Stimulated activated CD8-positive, alpha-beta memory T cell treated with anti-CD3 and anti-CD28 coated beads, Interleukin-12 subunit alpha, Interleukin-12 subunit beta, amount 100 ng/mL, for 24 hours (primary cell): ENCODE measurements around the gene TBX4.
"Not testable (repeated sequence)": the region's sequence is repeated elsewhere in the genome, so short reads cannot be mapped to it uniquely, and the experiment has no call there.

Experiments used
- DNase-seq: peaks from one replicate; pipeline ENCODE4 v3.0.0-alpha.2; 2020; ENCODE audit errors: extremely low read depth

Gene TBX4

DNA sequence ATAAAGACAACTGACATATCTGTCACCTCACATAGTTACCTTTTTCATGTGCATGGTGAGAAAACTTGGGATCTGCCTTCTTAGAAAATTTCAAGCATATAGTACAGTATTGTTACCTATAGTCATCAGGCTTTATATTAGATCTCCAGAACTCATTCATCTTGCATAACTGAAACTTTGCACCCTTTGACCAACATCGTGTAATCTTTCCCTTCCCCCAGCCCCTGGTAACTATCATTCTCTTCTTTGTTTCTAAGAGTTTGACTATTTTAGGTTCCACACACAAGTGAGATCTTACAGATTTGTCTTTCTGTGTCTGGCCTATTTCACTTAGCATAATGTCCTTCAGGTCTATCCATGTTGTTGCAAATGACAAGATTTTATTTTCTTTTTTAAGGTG lies 22.9 kb upstream of the TBX4 start:
- DNase-seq: no peak

DNA sequence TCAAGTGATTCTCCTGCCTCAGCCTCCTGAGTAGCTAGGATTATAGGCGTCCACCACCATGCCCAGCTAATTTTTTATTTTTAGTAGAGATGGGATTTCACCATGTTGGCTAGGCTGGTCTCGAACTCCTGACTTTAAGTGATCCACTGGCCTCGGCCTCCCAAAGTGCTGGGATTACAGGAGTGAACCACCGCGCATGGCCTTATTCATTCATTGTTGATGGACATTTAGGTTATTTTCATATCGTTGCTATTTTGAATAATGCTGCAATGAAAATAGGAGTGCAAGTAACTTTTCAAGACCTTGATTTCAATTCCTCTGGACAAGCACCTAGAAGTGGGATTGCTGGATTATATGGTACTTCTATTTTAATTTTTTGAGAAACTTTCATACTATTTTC lies 22.4 kb upstream of the TBX4 start:
- not testable (repeated sequence) for DNase-seq

DNA sequence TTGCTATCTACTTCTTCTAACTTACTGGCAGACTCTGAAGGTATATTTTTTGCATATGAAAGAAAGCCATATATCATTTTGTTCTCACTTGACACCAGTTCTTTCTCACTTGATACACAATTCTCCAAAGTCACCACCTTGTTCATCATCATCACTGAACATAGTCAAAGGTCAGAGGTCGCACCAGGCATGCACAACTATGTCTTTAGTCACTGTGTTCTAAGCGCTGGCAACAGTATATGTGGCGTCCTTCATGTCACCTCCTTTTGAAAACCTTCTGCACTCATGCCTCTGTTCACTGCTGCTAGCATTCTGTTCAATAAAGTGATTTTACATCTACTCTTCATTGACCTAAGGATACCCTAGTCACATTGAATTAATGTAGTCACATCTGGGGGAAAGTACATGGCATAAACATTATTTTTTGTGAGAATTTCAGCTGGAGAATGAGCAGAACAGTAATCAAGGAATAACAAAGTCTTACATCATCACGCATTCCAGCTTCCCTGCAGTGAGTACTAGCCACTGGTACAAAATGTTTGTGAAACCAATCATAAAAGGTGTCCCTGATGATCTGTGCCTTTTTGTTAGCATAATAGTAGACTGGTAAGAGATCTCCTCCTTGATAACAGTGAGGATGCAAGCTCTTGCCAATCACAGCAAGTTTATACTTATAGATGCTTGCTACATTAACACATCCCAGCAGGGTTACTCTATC lies 20.5 kb upstream of the TBX4 start:
- no peak for DNase-seq

DNA sequence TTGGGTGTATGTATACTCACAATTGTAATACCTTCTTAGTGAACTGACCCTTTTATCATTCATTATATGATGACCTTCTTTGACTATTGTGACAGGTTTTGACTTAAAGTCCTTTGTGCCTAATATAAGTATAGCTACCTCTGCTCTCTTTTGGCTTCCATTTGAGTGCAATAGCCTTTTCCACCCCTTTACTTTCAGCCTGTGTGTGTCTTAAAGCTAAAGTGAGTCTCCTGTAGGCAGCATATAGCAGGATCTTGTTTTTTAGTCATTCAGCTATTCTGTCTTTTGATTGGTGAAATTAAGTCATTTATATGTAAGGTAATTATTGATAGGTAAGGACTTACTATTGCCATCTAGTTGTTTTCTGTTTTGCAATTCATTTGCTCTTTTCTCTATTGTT lies 15.9 kb upstream of the TBX4 start:
- no peak for DNase-seq

DNA sequence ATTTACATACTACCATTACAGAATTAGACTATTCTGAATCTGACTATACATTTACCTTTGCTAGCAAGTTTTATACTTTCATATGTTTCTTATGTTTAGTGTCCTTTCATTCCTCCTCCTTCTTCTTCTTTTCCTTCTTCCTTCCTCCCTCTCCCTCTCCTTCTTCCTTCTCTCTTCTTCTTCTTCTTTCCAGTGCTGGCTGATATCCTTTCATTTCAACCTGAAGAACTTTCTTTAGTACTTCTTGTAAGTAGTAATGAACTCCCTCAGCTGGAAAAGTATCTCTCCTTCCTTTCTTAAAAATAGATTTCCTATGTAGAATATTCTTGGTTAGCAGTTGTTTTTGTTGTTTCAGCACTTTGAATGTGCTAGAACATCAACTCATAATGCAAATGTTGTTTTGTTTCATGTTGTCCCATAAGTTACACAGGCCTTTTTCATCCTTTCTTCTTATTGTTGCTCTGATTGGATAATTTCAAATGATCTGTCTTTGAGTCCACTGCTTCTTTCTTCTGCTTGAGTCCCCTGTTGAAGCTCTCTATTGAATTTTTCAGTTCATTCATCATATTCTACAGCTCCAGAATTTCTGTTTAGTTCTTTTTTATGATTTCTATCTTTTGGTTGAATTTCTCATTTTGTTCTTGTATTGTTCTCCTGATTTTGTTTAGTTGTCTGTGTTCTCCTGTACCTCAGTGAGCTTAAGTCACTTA lies 15.1 kb upstream of the TBX4 start:
- no peak for DNase-seq

DNA sequence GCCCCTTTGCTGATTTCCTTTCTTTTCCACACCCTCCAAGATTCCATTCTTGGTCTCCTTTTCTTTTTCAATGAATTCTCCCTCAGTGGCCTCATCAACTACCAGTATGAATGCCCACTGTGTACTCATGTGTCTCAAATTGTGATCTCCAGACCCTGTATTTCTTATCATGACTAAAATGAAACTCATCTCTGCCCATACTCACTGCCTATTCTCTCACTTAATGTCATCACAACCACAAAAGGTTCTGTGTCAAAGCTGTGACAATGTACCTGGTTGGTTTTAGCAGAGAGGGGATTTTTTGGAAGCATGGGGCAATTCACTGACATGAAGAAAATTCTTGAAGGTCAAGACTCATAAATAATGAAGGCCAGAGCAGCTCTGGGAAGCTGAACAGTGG lies 11.5 kb upstream of the TBX4 start:
- DNase-seq: no peak

DNA sequence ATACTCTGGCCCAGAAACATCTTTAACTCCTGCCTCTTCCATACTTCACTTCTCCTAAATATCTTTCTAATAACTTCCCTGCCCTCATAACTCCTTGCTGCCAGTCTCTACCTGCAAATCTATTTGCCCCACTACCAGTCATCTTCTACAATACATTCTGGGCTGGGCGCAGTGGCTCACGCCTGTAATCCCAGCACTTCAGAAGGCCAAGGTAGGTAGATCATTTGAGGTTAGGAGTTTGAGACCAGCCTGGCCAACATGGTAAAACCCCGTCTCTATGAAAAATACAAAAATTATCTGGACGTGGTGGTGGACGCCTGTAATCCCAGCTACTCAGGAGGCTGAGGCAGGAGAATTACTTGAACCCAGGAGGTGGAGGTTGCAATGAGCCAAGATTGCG lies 10.7 kb upstream of the TBX4 start:
- not testable (repeated sequence) for DNase-seq

DNA sequence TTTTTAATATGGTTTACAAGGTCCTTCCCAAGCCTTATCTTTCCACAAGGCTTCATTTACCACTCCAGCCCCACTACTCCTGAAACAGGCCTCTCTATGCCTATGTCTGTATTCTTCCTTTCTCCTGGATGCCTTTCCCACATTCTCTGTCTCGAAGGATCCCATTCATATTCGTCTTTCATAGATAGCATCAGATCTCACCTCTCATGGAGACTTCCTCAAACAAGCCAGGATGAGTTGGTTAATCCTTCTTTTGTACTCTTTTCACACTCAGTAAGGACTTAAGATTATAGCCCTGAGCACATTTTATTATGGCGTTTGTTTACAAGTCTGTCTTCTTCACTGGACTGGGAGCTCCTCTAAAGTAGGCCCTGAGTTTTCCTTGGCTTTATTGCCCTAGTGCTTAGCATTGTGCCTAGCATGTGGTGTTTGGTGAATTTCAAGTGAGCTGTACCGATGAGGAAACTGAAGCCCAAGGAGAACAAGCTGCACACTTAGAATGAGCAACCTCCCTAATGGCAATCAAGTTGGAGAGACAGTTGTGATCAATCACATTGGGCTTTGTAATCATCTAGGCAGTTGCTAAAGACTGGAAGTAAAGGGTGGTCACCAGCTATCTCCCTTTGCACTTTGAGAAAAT lies 10.0 kb upstream of the TBX4 start:
- no peak for DNase-seq

DNA sequence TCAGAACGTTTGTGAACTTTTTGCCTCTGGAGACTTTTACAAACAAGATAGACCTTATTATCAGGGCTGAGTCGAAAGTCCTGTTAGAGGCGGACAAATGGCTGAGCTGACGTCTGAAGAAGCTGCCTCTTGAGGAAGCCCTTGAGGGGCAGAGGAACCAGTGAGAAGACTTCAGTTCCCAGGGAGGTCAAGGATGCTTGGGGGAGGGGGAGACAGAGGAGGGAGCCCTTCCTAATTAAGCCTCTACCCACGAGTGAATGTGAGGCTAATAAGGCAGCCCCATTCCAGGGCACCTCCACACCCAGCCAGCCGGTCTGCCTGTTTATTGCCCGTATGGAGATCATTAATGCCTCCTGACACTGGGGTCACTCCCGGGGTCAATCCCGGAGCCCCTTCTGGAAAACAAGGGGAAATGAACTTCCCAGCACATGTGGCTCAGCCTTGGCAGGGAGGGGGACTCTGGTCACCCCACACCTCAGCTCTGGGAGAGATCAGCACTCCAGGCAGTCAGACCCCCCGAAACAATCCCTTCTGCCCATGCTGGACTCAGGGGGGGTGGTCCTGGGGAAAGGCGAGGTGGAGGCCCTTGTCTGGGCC lies 9.2 kb upstream of the TBX4 start:
- no peak for DNase-seq

DNA sequence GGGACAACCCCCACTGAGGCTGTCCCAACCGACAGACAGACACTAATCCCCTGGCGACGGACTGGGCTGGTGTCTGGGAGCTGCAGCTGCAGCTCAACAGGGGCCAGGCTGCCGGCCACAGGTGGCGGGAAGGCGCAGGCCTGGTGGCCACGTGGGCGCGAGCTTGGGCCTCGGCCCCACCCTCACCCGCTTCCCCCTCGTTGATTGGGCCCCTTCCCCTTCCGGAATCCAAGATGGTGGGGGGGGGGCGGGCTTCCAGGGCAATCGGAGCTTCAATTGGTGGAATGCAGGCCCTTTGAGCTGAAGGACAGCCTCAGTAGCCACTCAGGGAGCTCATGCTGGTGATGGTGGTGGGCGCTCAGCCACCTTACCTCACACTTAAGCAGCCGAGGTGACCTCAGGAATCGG lies 8.7 kb upstream of the TBX4 start:
- DNase-seq: no peak

DNA sequence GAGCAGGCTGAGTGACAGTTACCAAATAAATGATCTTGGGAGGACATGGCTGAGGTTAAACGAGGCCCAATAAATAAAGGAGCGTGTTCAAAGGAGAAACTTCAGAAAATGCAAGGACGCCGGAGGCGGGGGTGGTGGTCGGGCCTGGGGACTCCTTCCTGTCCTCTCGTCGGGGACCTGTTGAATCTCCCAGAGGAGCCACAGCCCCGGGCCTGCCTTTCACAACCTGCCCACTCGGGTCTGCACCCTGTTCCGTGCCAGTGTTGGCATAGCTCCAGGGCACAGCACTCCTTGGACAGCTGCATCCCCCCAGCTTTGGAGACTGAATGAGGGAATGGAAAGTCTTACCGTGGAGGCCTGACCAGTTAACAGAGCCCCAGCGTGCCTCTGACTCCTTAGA lies 8.1 kb upstream of the TBX4 start:
- DNase-seq: no peak

DNA sequence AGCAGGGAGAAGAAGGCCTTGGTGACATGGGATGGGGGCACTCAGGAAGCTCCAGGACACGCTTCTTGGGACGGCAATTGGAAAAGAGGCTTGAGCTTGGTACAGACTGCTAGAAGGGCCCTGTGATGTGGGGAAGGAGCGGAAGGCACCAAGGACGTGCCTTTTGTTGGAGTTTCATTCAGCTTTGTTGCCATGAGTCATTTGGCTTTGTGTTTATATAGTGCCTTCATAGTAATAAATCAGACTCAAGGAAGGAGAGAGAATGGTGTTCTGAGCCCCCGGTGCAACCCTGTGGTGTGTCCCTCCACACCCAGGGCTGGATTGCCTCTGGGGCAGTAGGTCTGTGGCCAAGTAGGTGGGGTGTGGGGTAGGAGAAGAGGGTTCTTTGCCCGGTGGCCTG lies 7.4 kb upstream of the TBX4 start:
- DNase-seq: no peak

DNA sequence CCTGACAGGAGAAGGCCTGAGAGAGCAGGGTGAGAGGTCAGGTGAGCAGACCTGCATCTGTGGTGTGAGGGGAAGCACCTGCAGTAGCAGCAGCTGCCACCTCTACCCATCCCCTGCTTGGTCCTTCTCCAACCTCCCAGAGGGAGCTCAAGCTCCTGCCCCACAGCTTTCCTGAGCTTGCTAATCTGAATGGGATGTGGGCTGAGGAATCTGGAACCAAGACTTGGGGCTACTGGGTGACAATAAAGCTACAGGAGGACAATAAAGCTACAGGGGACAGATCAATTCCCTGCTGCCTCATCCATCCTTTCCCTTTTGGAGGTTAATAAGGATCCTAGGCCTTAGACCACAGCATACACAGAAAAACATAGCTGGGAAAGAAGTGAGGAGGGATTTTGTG lies 4.9 kb upstream of the TBX4 start:
- no peak for DNase-seq

DNA sequence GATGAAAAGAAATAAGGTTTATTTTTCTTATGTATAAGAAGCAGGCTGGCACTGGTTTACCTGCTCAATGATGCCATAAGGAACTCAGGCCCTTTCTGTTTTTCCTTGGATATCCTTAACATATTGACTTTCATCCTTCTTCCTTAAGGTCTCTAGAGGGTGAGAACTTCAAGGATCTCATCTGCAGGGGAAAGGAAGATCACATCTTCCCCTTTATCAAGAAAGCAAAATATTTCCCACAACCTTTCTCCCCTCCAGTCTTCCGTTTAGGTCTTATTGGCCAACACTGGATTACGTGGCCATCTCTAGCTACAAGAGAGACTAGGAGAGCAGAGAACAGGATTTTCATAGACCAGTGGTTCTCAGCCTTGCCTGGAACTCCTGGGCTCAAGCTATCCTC lies 4.2 kb upstream of the TBX4 start:
- DNase-seq: no peak

DNA sequence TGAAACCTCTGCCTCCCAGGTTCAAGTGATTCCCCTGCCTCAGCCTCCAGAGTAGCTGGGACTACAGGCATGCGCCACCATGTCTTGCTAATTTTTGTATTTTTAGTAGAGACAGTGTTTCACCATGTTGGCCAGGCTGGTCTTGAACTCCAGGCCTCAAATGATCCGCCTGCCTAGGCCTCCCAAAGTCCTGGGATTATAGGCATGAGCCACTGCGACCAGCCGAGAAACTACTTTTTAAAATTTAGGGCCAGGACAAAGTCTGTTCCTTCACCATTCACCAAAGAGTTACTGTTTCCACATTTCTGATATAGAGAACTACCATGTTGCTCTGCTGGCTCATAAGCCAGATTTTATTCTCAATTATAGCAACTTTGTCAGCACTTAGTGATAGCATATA lies 3.1 kb upstream of the TBX4 start:
- DNase-seq: not testable (repeated sequence)

DNA sequence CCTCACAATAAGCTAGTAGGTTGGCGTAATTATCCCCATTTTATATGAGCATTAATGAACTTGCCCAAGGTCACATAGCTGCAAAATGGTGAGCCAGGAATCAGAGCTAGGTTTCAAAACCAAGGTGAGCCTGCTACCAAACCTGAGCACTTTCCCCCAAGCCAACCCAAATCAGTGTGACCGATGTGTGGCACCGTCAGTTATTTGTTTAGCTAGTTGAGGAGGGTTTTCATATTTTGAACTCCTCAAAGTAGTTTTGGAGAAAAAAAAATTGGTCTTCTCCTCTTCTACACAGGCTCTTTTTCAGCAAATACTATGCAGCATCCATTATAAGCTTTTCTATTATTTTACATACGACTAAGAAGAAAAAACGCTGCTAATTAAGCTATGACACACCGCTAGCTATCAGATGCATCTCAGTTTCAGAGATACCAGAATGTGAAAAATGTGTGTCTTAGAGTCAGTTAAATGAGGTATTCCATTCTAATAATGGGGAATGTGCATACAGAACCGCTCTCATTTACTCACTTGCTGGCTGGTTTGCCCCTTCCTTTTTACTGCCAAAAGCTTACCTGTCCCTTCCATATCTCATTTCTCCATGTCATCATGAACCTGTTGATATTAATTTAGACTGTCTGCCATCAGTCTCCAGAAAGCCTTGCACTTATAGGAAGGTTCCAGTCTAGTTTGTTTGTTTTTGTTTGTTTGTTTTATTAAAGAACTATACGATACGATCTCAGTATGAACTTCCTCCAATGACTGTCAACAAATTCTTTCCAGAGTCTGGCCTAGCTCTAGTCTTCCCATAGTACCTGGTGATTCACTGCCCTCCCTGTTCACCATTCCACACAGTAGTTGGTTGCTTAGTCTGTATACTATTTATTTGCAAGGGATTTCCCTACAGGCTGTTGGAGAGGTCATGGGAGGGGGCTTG lies 2.2 kb upstream of the TBX4 start:
- no peak for DNase-seq

DNA sequence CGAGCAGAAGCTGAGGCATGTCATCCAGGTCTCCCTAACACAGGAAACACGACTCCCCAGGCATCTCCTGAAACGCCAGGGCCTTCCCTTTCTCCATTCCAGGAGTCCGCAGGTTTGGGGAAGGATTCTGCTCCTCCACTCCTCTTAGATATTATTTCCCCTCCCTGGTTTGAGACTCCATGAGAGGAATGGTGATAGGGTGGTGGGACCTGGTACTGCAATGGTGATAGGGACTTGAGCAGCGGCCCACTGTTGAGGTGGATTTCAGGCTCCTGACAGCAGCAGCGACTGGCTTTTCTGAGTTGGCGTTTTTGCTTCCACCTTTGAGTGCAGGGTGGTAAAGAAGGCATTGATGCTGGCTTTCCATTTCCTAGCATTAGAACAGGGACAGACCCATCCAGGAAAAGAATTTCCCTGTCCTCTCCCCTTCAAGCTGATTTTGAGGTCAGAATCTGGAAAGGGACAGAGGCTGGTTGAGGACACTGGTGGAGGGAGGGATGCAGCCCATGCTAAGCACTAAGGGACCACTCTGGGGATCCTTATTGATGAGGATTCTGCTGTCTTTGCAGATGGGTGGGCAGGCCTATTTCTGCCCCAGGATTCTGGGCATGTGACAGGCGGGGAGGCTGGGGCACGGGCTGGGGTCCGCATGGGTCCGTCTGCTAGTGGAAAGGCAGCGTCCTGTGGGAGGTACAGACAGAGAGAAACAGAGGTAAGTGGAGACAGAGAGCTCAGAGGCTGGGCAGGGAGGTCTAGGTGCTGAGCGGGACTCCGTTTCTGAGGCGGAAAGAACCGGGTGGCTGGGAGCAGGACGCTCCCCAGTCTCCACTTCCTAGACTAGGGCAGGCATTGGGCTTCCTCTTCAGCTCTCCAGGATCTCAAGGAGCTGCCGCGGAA lies 1.3 kb upstream of the TBX4 start:
- no peak for DNase-seq

DNA sequence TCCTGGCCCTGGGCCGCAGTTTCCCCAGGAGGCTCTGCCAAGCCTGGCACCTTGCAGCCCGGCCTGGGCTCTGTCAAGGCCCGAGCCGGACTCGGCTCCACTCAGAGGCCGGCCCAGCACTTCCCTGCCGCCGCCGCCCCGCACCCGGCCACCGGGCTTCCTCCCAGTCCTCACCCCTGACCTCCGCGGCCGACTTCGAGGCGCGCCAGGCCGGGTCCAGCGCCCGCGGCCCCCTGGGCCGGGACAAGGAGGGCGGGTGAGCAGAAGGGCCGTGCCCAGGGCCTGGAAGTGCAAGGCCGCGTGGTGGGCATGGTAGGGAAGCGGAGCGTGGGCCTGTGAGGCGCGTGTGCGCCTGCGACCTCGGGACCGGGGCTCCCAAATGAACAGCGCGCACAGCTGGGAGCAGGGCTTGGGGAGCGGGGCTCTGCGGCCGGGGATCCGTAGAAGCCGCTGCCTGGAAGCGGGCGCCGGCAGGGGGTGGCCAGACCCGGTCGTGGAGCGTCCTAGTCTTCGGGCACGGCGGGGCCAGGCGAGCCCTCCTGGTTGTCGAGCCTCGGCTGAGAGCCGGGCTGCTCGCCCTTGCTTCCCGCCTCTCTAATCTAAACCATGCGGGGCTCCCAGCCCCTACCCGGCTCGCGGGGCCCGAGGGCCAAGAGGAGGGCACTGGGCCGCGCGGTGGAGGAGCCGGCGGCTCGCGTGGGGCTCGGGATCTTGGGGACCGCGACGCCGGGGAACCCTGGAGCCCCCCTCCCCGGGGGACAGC lies 503 bp upstream of the TBX4 start:
- no peak for DNase-seq

DNA sequence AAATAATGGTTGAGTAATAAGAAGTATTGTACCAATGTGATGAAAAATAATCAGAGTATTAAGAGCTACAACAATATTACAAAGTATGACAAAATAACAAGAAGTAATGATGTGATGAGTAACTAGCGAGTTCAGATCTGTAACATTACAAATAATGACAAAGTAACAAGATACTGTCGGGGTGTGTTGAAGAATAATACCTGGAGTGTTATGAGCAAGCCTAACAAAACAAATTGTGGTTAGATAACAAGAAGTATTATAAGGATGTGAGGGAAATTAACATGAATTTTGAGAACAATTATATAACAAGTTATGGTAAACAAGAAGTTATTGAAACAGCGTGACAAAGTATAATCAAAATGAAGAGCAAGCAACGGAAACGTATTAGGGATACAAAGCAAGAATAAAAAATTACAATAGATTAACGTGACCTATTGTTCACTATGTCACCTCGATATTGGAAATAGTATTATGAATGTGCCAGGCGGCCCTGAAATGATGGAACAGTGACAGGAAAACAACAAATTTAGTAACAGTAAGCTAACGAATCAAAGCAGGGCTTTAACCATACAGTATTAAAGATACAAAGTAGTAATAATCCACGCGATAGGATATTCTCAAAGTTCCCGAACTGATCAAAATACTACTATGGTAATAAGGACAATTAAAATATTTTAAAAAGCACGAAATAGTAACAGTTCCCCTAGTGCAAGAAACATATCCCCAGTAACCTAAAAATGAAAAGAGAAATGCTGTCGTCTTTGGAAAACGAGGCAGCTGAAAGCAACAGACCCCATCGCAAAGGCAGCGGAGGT lies 1.6 kb downstream of the TBX4 start:
- no peak for DNase-seq
